ENCODE measurements around the gene EHD3.

DNA sequence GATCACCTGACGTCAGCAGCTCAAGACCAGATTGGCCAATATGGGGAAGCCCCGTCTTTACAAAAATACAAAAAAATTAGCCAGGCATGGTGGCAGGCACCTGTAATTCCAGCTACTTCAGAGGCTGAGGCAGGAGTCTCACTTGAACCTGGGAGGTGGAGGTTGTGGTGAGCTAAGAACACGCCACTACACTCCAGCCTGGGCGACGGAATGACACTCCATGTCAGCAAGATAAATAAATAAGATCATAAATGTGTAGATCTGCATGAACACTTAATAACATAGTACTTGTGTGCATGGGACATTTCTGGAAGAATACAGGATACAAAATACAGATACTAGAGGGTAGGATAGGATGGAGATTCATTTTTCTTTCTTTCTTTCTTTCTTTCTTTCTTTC, 9.1 kb downstream of the EHD3 start:
- TF ChIP-seq FOXM1 (IDR thresholded peaks at IDR 0.05; ENCODE audit: low read depth, low read length): no peak
- TF ChIP-seq CTCF (IDR thresholded peaks at IDR 0.05 in 2 of 3, conservative IDR thresholded peaks at IDR 0.05 in 1 of 3; ENCODE audit: control insufficient read depth in 2 of 3, extremely low read depth in 1 of 3, insufficient read depth in 1 of 3, low read depth in 3 of 3, low read length in 3 of 3): no peak
- TF ChIP-seq, protein P1, sequence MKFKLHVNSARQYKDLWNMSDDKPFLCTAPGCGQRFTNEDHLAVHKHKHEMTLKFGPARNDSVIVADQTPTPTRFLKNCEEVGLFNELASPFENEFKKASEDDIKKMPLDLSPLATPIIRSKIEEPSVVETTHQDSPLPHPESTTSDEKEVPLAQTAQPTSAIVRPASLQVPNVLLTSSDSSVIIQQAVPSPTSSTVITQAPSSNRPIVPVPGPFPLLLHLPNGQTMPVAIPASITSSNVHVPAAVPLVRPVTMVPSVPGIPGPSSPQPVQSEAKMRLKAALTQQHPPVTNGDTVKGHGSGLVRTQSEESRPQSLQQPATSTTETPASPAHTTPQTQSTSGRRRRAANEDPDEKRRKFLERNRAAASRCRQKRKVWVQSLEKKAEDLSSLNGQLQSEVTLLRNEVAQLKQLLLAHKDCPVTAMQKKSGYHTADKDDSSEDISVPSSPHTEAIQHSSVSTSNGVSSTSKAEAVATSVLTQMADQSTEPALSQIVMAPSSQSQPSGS (IDR thresholded peaks at IDR 0.05; ENCODE audit: low read length): no peak
- TF ChIP-seq DPF2 (IDR thresholded peaks at IDR 0.05): no peak
- TF ChIP-seq ATF7 (IDR thresholded peaks at IDR 0.05; ENCODE audit: low read depth): no peak
- no peak for TF ChIP-seq CHD1 (IDR thresholded peaks at IDR 0.05; ENCODE audit: low read depth, low read length)
- TF ChIP-seq POLR2A (IDR thresholded peaks at IDR 0.05; ENCODE audit: low read depth, low read length): no peak
- no peak for TF ChIP-seq MTA3 (IDR thresholded peaks at IDR 0.05; ENCODE audit: borderline replicate concordance, low read length)
